HG03565 (cell line): Measurements from ENCODE around the gene MAPK12.
"Not testable (repeated sequence)": the region's sequence is repeated elsewhere in the genome, so short reads cannot be mapped to it uniquely, and the experiment has no call there.

Experiments used
- ATAC-seq: cut with Tn5 transposase; IDR thresholded peaks from one replicate; pipeline ENCODE4 v1.9.1; 2021; ENCODE audit warnings: mild to moderate bottlenecking, moderate library complexity; ENCODE audit not compliant: unreplicated experiment

Gene MAPK12

DNA sequence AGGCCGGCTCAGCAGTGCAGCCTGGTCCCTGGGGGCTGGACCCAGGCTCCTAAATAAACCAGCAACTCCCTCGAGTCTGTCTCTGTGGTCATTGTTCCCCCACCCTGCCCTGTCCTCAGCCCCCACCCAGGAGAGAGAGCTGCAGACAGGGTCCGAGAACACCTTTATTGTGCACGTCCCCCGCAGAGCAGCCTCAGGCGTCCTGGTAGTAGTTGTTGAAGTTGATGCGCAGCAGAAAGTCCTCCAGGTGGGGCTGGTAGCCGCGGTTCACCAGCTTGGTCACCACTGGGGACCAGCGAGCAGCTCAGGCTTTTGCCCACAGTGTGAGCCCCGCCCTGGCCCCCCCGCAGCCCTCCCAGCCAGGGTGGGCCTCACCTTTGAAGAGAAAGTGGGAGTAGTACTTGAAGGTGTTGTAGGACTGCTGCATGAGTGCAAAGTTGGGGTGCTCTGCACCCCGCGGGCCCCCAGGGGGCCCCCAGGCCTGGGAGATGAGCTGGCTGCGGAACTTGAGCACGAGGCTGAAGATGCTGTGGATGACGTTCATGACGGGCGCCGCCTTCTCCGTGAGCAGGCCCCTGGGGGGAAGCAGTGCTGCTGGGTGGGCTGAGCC, 43.8 kb downstream of the MAPK12 start:
- ATAC-seq = no peak

DNA sequence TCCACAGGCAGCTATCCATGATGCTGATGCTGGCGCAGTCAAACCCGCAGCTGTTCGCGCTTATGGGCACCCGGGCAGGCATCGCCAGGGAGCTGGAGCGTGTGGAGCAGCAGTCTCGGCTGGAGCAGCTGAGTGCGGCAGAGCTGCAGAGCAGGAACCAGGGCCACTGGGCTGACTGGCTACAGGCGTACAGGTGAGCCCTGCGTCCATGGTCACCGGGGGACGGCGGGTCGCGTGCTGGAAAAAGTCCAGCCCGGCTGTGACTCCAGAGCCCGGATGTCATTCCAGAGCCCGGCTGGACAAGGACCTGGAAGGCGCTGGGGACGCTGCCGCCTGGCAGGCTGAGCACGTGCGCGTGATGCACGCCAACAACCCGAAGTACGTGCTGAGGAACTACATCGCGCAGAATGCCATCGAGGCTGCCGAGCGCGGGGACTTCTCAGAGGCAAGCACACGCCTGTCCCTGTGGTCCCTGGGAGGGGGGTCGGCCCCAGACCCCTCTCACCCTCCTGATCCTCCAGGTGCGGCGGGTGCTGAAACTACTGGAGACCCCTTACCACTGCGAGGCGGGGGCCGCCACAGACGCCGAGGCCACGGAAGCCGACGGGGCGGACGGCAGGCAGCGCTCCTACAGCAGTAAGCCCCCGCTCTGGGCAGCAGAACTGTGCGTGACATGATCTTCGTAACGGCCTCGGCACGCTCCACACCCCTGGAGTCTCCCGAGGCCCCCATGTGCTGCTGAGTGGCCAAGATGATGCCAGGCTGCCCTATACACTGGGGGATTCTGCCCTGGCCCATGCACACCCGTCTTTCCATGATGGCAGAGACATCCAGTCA, 44.6 kb downstream of the MAPK12 start:
- no peak for ATAC-seq

- ATAC-seq = no peak
These were observed 45.3 kb downstream of the MAPK12 start for GRCh38 chr22:50216055-50216683.

DNA sequence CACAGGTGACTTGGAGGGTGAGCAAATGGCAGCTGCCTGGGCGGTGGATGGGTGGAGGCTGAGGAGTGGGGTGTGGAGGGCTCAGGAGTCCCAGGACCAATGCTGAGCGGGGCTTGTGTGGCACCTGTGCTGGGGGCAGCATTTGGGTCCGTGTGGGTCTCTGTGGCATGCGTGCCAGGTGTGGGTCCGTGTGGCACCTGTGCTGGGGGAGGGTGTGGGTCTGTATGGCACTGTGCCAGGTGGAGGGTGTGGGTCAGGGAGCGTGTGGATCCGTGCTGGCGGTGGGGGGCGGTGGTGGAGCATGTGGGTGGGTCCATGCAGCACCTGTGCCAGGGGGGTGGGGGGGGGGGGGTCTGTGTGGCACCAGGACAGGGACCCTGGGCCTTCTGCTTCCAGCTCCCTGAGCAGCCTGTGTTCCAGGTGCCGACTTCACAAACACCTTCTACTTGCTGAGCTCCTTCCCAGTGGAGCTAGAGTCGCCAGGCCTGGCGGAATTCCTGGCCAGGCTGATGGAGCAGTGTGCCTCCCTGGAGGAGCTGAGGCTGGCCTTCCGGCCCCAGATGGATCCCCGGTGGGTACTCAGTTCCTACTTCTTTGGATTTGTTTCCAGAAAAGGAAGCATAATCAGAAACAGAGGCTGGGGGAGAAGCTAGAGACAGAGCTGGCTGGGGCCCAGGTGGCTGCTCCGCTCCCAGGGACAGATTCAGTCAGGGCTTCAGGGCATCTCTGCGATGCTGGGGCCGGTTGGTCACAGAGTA, 46.0 kb downstream of the MAPK12 start:
- no peak for ATAC-seq

GRCh38 chr22:50213263-50213662, 48.2 kb downstream of the MAPK12 start:
- ATAC-seq = no peak

GRCh38 chr22:50211147-50211546, 50.3 kb downstream of the MAPK12 start:
- no peak for ATAC-seq

GRCh38 chr22:50210378-50211139, 50.9 kb downstream of the MAPK12 start:
- no peak for ATAC-seq

- ATAC-seq = no peak
These were observed 51.6 kb downstream of the MAPK12 start for GRCh38 chr22:50209893-50210292.

DNA sequence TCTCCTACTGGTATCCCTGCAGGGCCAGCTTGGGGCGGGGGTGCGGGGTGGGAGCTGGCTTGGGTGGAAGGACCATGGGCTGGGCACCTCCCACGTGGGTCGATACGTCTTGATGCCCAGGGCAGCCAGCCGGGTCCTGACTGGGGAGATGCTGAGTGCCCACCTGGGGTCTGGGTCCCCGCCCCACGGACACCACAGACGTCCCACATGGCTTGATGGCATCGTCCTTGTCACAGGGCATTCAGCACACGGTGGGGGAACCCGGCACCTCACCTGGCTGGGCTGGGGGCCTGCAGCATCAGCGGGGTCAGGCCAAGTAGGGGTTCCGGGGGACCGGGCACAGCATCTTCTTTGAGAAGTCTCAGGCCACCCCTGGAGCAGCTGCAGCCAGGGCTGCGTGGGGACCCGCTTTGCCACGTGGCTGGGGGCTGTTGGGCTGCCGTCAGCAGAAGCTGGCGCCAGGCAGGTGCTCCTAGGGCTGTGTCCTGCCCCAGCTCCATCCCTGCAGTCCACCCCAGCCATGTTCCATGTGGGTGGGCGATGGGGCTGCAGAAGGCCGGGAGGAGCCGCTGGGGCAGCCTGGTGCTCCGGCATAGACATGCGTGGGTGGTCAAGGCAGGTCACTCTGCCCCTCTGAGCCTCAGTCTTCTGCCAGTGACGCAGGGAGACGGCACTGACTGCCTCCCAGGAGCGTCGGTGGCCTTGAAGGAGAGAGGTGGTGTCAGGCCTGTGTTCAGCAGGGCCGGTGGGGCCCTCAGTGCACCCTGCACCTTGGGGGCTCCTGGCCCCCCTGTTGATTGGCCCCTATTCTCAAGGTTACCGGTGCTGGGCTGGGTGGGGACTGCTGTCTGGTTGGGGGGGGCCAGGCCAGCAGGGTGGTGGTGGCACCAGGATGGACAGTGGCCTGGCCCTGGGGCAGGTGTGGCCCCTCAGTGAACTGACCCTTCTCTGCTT, 52.3 kb downstream of the MAPK12 start:
- ATAC-seq = no peak

GRCh38 chr22:50208430-50208938, 53.0 kb downstream of the MAPK12 start:
- ATAC-seq = no peak

DNA sequence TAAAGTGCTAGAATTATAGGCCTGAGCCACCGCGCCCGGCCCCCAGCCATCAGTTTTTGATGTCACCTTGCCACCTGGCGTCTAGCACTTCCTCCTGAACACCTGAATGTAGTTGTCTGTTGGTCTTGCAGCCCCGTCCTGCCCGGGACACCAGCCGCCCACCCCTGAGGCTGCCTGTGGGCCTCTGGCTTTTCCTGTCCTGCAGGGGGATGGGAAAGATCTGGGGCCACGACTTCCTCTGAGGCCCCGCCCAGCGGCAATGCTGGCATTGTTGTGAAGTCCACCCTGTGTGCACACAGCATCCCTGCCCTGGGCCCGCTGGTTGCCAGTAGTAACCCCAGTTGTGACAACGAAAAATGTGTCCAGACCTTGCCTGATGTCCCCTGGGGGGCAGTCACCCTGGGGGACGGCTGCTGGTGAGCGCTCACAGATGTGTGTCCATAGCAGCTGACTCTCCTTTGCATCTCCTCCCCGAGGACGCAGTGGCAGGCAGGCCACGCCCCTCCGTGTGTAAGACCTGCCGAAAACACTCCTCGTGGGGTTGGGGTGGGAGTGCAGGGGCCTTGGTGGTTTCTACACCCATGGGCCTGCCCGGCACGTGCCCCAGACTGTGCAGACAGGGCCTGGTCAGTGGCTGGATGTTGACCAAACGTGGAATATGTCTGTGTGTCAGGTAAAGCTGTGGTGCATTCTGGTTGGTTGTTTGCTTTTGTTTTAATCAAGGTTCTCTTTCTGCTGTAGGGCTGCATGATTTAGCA, 53.9 kb downstream of the MAPK12 start:
- no peak for ATAC-seq

GRCh38 chr22:50206599-50206998, 54.9 kb downstream of the MAPK12 start:
- ATAC-seq = no peak

DNA sequence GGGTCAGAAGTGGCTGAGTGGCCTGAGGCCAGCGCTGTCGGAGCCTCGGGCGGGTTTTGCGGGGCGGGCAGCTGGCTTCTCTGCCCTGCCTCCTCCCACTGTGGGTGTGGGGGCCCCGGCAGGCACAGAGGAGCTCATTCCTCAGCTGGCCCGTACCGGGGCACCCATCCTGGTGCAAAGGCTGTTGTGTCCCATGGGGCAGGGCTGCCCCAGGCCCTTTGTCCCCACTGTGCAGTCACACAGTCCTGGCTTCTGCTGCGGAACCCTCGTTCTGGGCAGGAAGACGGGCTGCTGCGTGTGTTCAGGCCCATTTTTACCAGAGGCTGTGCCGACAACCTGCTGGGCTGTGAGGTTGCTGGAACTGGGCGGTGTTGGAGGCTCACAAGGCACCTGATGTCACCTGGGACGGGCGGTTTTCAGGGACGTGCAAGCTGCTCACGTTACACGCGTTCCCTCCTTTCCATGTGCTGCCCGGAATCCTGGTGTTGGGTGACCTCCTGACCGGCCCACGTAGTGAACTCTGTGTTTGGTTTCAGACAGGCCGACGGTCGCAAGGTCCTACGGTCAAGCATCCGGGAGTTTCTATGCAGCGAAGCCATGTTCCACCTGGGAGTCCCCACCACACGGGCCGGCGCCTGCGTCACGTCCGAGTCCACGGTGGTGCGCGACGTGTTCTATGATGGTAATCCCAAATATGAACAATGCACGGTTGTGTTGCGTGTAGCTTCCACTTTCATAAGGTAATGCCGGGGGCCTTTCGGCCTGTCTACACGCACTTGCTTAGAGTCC, 55.5 kb downstream of the MAPK12 start:
- ATAC-seq = no peak

DNA sequence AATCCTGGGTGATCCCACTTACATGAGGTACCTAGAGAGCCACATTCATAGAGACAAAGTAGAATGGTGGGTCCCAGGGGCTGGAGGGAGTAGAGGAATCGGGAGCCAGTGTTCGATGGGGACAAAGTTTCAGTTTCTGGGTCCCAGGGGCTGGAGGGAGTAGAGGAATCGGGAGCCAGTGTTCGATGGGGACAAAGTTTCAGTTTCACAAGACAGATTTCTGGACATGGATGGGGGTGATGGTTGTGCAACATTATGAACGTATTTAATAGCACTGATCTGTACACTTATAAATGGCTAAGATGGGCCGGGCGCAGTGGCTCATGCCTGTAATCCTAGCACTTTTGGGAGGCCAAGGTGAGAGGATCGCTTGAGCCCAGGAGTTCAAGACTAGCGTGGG, 56.5 kb downstream of the MAPK12 start:
- not testable (repeated sequence) for ATAC-seq

DNA sequence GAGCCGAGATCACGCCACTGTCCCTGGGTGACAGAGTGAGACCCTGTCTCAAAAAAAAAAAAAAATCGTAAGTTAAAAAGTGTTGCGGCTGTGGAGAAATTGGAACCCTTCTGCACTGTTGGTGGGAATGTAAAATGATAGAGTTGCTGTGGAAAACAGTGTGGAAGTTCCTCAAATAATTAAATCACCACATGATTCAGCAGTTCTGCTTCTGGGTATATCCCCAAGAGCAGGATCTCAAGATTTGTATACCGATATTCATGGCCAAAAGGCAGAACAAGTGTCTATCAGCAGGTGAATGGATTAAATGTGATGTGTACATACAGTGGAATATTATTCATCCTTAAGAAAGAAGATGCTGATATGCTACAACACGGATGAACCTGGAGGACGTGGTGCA, 56.9 kb downstream of the MAPK12 start:
- ATAC-seq = no peak

DNA sequence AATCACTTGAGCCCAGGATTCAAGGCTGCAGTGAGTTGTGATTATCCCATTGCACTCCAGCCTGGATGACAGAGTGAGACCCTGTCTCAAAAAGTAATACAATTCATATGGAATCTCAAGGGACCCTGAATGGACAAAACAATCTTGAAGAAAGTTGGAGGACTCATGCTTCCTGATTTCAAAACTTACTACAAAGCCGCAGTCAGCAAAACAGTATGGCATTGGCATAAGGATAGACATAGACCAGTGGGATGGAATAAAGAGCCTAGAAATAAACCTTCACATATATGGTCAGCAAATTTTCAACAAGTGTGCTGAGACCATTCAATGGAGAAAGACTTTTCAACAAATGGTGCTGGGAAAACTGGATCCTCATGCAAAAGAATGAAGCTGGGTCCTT, 58.2 kb downstream of the MAPK12 start:
- no peak for ATAC-seq
